IPS-18a (cell line): ENCODE measurements around the gene USP5.

Source experiments
- H3K27ac ChIP-seq: one replicate; pipeline ENCODE4 v1.5.1; 2013; ENCODE audit warnings: low read length
- H3K27me3 ChIP-seq: one replicate; pipeline ENCODE4 v1.6.1; 2013; ENCODE audit warnings: mild to moderate bottlenecking, low read length; ENCODE audit not compliant: control insufficient read depth, insufficient read depth
- H3K36me3 ChIP-seq: one replicate; pipeline ENCODE4 v1.6.1; 2013; ENCODE audit warnings: low read depth, low read length; ENCODE audit not compliant: control insufficient read depth
- H3K4me1 ChIP-seq: one replicate; pipeline ENCODE4 v1.6.1; 2013; ENCODE audit warnings: low read depth, low read length; ENCODE audit not compliant: control insufficient read depth
- H3K4me3 ChIP-seq: one replicate; pipeline ENCODE4 v1.5.1; 2013; ENCODE audit warnings: low read length
- H3K9ac ChIP-seq: one replicate; pipeline ENCODE4 v1.6.1; 2013; ENCODE audit warnings: mild to moderate bottlenecking, low read length, moderate library complexity
- H3K9me3 ChIP-seq: one replicate; pipeline ENCODE4 v1.6.1; 2013; ENCODE audit warnings: low read depth, low read length; ENCODE audit not compliant: control insufficient read depth

USP5 gene

DNA sequence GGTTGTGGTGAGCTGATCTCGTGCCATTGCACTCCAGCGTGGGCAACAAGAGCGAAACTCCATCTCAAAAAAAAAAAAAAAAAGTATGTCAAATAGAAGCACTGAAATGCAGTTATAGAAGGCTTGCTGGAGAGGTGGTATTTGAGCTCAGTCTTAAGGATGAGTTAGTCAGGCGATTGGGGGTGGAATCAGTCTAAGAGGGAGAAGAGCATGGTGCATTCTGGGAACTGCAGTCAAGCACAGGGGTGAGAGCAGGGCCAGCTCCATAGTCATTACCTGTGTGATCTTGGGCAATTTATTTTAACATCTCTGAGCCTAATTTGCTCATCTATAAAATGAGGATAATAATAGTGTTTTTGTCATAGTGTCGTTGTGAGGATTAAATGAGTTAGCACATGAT is 17.1 kb upstream of the USP5 start:
- Histone ChIP-seq H3K27me3 (no peaks in the 10 kb centered on the region), H3K9me3 (no peaks in the 10 kb centered on the region), H3K4me1 (no peaks in the 10 kb centered on the region), H3K9ac (no peak overlapping the region), H3K27ac (no peak overlapping the region), H3K36me3 (peaks cover 64% of the 10 kb centered on the region), H3K4me3 (no peak overlapping the region)

DNA sequence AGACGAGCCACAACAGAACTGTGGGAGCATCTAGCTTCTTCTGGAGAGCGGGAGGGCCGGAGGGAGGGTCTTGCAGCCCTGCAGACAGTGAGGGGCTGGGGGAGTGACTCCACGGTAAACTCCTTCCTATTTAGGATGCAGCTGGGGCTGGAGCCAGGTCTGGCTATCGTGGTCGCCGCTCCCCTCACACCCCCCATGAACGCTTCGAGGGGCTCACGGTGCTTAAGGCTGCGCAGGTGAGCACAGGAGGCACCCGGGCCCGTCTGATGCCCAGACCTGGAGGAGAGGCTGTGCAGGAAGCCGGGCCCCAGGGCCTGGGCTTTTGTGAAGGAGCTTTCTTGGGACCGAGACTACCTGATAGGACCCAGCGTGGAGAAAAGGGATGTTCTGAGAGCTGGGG is 15.1 kb upstream of the USP5 start:
- Histone ChIP-seq H3K4me3 (no peak overlapping the region), H3K27ac (no peak overlapping the region), H3K9ac (no peak overlapping the region), H3K36me3 (peaks cover 60% of the 10 kb centered on the region), H3K9me3 (no peaks in the 10 kb centered on the region), H3K27me3 (no peaks in the 10 kb centered on the region), H3K4me1 (no peaks in the 10 kb centered on the region)

DNA sequence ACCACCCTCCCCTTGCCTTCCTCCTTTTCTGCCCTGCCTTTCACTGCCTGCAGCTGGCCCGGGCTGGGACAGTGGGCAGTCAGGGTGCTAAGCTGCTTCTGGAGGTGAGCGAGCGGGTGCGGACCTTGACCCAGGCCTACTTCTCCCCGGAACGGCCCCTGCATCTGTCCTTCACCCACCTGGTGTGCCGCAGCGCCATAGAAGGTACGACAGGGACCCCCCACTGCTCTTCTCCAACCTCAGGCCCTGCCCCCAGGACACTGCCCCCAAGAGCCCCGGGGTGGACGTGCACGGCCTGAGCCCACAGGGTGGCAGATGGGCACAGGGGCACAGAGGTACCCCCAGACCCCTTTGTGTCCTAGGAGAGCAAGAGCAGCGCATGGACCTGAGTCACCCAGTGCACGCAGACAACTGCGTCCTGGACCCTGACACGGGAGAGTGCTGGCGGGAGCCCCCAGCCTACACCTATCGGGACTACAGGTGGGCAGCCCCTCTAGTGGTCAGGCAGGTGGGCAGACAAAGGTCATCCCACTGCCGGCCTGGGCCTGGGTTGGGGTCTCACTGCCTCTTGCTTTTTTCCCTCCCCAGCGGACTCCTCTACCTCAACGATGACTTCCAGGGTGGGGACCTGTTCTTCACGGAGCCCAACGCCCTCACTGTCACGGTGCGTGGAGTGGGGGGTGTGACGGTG is 14.4 kb upstream of the USP5 start:
- no peaks in the 10 kb centered on the region for H3K9me3 ChIP-seq
- no peaks in the 10 kb centered on the region for H3K27me3 ChIP-seq
- H3K9ac ChIP-seq = no peak overlapping the region
- no peaks in the 10 kb centered on the region for H3K4me1 ChIP-seq
- H3K36me3 ChIP-seq = peaks cover 58% of the 10 kb centered on the region
- H3K27ac ChIP-seq = no peak overlapping the region
- H3K4me3 ChIP-seq = no peak overlapping the region

DNA sequence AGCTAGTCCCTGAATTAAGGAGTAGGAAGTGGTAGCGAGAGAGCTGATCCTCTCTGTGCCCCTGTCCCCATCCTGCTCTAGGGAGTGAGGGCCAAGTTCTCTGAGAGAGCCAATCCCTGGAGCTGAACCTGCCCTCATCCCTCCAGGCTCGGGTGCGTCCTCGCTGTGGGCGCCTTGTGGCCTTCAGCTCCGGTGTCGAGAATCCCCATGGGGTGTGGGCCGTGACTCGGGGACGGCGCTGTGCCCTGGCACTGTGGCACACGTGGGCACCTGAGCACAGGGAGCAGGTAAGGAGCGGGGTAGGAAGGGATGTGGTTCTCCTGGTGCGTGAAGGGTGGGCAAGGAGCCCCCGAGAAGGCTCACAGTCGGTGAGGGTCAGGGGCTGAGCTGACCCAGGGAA is 13.1 kb upstream of the USP5 start:
- peaks cover 49% of the 10 kb centered on the region for H3K36me3 ChIP-seq
- H3K4me1 ChIP-seq = no peaks in the 10 kb centered on the region
- H3K9me3 ChIP-seq = no peaks in the 10 kb centered on the region
- H3K27me3 ChIP-seq = no peaks in the 10 kb centered on the region
- no peak overlapping the region for H3K9ac ChIP-seq
- H3K4me3 ChIP-seq = no peak overlapping the region
- H3K27ac ChIP-seq = no peak overlapping the region

DNA sequence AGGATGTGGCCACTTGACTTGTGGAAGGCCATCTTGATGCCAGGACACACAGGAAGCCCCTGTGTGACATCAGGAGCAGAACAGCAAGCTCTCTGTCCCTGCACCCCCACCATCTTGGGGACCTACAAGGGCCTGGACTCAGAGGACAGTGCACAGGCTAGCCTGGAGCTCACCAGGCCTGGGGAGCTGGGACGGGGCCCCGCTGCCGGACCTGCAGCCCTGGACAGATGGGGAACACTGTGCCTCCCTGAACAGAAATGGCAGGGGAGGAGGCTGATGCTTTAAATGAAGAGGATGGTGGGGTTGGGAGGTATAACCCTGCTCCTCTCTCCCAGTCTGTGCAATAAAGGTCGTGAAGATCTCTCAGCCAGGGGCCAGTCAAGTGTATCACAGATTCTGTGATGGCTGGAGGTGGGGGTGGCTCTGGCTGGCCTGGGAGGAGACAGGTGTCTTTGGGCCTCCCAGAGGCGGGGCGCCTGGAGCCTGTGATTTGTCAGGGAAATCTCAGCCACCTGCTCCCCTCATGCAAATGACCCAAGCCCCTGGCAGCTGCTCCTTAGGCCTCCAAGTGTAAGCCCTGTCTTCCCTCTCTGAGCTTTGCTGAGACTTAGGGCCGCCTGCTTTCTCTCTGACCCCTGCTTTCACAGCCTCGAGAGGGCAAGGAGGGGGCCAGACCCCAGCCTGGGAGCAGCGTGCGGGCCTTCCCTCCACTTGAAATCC is 12.3 kb upstream of the USP5 start:
- peaks cover 48% of the 10 kb centered on the region for H3K36me3 ChIP-seq
- H3K4me1 ChIP-seq = no peaks in the 10 kb centered on the region
- no peak overlapping the region for H3K4me3 ChIP-seq
- H3K27ac ChIP-seq = no peak overlapping the region
- H3K27me3 ChIP-seq = no peaks in the 10 kb centered on the region
- no peak overlapping the region for H3K9ac ChIP-seq
- no peaks in the 10 kb centered on the region for H3K9me3 ChIP-seq

DNA sequence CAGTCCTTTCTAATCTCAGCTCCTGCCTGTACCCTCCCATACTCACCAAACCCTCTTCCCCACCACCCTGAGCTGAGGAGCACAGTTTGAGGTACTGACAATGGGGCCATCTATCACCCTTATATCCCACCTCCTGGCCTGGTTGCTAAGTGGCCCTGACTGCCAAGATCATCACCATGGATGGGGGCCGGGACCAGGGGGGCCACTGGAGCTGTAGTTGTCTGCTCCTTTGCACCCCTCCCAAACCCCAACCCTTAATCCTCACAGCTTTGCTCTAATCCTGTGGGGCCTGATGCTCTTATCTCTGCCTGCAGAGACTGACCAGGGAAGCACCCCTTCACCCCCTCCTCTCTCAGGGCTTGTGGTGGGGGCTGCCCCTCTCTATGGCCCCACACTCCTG is 11.6 kb upstream of the USP5 start:
- no peaks in the 10 kb centered on the region for H3K9me3 ChIP-seq
- no peak overlapping the region for H3K4me3 ChIP-seq
- H3K36me3 ChIP-seq = peaks cover 55% of the 10 kb centered on the region

DNA sequence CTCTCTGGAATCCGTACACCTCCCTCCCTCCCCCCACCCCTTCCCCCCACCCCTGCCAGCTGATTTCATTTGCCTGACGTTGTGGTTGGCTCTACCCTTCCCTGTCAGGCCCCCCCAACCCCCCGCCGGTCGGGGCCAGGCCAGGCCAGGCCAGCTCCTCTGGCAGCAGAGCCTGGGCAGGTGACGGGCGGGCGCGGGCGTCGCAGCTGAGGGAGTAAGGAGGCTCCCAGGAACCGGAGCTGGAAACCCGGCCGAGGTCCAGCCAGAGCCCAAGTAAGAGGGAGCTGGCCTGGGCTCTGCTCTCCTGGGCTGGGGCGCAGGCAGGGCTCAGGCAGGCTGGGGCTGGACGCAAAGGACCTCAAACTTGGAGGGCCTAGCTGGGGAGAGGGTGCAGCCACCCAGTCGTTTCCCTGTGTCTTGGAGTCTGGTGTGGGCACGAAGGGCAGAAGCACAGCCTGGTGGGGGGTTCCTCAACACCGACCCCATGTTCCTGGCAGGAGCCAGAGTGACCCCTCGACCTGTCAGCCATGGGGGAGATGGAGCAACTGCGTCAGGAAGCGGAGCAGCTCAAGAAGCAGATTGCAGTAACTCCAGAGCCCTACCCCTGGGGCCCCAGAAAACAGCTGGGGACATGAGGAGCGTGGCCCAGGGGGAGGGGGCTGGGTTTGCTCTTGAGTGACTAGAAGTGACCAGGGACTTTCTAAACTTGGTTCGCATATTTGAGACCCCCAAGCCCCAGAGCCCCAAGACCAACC is 11.0 kb upstream of the USP5 start, which contains the start of gene GNB3:
GNB3 (plus strand) TSS at position 165 of the 755 bp plus-strand sequence; CDS start at position 528, 363 bp downstream.
- Histone ChIP-seq H3K27ac (no peak within 1 kb of the TSS), H3K4me1 (no peaks in the 10 kb centered on the region), H3K4me3 (no peak within 1 kb of the TSS), H3K27me3 (no peaks in the 10 kb centered on the region), H3K36me3 (peaks cover 61% of the 10 kb centered on the region), H3K9me3 (no peaks in the 10 kb centered on the region), H3K9ac (no peak within 1 kb of the TSS)

More for the DNA sequence above, 11.6 kb upstream of the USP5 start:
- no peak overlapping the region for H3K27ac ChIP-seq
- H3K9ac ChIP-seq = no peak overlapping the region
- H3K27me3 ChIP-seq = no peaks in the 10 kb centered on the region
- H3K4me1 ChIP-seq = no peaks in the 10 kb centered on the region

DNA sequence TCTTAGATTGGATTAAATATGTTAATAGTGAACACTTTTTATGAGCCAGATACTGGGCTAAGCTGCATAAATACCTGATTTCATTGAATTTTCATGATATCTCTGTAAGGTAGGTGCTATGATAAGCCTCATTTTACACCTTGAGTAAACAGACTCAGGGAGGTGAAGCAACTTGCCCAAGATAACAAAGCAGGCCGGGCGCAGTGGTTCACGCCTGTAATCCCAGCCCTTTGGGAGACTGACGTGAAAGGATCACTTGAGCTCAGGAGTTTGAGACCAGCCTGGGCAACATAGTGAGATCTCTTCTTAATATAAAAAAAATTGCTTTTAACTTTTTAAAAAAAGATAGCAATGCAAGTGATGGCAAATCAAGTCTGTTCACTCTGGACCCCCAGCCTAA is 9.9 kb upstream of the USP5 start:
- Histone ChIP-seq H3K4me1 (no peaks in the 10 kb centered on the region), H3K27me3 (no peaks in the 10 kb centered on the region), H3K9ac (no peak overlapping the region), H3K9me3 (no peaks in the 10 kb centered on the region), H3K27ac (no peak overlapping the region), H3K36me3 (peaks cover 67% of the 10 kb centered on the region), H3K4me3 (no peak overlapping the region)

DNA sequence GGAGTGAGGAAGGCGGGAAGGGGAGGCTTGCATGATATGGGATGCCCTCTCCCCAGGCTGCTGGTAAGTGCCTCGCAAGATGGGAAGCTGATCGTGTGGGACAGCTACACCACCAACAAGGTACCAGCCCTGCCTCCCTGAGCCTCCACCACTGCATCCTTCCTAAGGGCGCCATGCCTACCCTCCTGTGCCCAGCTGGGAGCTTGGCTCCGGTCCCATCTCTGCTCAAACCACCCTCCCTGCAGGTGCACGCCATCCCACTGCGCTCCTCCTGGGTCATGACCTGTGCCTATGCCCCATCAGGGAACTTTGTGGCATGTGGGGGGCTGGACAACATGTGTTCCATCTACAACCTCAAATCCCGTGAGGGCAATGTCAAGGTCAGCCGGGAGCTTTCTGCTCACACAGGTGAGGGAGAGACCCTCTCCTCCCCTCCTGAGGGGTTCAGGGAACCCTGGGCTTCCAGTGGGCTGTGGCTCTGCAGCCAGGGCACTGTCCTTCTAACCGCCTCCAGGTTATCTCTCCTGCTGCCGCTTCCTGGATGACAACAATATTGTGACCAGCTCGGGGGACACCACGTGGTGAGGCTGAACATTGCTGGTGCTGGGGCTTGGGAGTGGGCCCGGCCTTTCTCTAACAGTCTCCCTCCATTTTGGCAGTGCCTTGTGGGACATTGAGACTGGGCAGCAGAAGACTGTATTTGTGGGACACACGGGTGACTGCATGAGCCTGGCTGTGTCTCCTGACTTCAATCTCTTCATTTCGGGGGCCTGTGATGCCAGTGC is 8.6 kb upstream of the USP5 start:
- Histone ChIP-seq H3K9ac (no peak overlapping the region), H3K36me3 (peaks cover 66% of the 10 kb centered on the region), H3K4me3 (no peak overlapping the region), H3K27ac (no peak overlapping the region), H3K4me1 (no peaks in the 10 kb centered on the region), H3K9me3 (no peaks in the 10 kb centered on the region), H3K27me3 (no peaks in the 10 kb centered on the region)

DNA sequence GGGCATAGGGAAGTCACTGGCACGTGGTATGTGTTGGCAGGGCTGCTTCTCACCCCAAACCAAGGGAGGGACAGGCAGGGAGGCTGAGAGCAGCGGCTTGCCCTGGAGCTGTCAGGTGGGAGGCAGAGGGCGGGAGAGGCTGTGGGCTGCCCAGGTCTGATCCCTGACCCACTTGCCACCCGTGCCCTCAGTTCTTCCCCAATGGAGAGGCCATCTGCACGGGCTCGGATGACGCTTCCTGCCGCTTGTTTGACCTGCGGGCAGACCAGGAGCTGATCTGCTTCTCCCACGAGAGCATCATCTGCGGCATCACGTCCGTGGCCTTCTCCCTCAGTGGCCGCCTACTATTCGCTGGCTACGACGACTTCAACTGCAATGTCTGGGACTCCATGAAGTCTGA is 6.6 kb upstream of the USP5 start:
- Histone ChIP-seq H3K36me3 (peaks cover 62% of the 10 kb centered on the region), H3K4me1 (no peaks in the 10 kb centered on the region), H3K27me3 (no peaks in the 10 kb centered on the region), H3K9ac (no peak overlapping the region), H3K27ac (no peak overlapping the region), H3K4me3 (no peak overlapping the region), H3K9me3 (no peaks in the 10 kb centered on the region)

DNA sequence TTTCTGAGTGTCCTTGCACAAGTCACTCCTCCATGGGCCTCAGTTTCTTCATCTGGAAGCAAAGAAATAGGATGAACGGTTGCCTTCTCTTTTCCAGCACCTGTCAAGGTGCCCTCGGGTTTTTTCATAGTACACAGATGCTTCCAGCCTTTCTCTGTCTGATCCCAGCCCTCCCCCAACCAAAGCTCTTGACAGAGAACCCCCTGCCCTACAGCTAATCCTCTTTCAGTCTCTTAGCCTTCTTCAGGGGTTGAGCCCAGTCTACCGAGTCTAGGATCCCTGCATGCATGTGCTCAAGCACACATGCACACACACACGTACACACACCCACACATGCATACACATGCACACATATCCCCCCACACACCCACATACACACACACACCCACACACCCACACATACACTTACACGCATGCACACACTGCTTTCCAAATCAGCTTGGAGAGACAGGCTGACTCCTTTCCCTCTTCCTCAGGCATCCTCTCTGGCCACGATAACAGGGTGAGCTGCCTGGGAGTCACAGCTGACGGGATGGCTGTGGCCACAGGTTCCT is 5.6 kb upstream of the USP5 start:
- Histone ChIP-seq H3K27me3 (no peaks in the 10 kb centered on the region), H3K27ac (no peak overlapping the region), H3K4me3 (no peak overlapping the region), H3K9ac (no peak overlapping the region), H3K36me3 (peaks cover 62% of the 10 kb centered on the region), H3K4me1 (no peaks in the 10 kb centered on the region), H3K9me3 (no peaks in the 10 kb centered on the region)
